Measurements from ENCODE around the gene MPRIP.

GRCh38 chr17:17223736-17224135 is 181.5 kb downstream of the MPRIP start:
- TF ChIP-seq, protein P1, sequence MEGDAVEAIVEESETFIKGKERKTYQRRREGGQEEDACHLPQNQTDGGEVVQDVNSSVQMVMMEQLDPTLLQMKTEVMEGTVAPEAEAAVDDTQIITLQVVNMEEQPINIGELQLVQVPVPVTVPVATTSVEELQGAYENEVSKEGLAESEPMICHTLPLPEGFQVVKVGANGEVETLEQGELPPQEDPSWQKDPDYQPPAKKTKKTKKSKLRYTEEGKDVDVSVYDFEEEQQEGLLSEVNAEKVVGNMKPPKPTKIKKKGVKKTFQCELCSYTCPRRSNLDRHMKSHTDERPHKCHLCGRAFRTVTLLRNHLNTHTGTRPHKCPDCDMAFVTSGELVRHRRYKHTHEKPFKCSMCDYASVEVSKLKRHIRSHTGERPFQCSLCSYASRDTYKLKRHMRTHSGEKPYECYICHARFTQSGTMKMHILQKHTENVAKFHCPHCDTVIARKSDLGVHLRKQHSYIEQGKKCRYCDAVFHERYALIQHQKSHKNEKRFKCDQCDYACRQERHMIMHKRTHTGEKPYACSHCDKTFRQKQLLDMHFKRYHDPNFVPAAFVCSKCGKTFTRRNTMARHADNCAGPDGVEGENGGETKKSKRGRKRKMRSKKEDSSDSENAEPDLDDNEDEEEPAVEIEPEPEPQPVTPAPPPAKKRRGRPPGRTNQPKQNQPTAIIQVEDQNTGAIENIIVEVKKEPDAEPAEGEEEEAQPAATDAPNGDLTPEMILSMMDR (IDR thresholded peaks at IDR 0.05), result no peak
- no peak for TF ChIP-seq POLR2A (IDR thresholded peaks at IDR 0.05)
